Uterus (tissue), 2 donors: ENCODE measurements around the gene PSORS1C1.

Experiments used
- POLR2A ChIP-seq, 2 donors: fragments of 450-650 bp; IDR thresholded peaks; one replicate each; pipeline ENCODE4 v1.6.1; 2016; ENCODE audit warnings: antibody characterized with exemption in 2 of 2, mild to moderate bottlenecking in 1 of 2, moderate library complexity in 1 of 2
- TF ChIP-seq, protein P1 (sequence below), 4 experiments: fragments of 200-600 bp in 2 of 4; fragments of 450-650 bp in 2 of 4; sonication (generic) in 2 of 4; IDR thresholded peaks; one replicate each; pipeline ENCODE4 v1.5.1; 2016 to 2019; ENCODE audit warnings: antibody characterized with exemption in 4 of 4, mild to moderate bottlenecking in 2 of 4, moderate library complexity in 1 of 4

DNA sequence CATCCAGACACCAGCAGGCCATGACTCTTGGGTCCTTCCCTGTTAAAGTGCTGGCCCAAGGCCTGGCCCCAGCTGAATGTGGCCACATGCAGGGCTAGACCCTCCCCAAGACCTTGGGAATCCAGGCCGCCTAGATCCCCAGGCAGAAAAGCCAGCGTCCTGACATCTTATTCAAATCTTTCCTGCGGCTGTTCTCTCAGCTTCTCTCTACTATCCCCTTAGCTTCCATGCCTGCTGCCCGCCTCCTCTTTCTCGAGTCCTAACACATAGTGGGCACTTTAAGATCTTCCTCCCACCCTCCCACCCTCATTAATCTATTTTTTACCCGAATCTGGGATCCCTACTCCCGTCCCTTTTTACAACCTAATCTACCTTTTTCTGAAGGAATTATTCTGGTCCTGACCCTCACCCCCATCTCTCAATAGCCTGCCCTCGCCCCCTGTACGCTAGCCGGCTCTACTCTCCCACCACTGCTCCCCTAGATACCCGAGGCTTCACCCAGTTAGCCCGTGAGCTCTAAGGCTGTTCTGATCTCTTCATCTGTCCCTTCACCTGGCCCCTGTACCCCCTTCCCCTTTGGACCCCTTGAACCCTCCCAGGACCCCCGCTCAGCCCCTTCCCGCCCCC lies 43.0 kb downstream of the PSORS1C1 start, which contains the start of gene CCHCR1:
- TF ChIP-seq, protein P1, sequence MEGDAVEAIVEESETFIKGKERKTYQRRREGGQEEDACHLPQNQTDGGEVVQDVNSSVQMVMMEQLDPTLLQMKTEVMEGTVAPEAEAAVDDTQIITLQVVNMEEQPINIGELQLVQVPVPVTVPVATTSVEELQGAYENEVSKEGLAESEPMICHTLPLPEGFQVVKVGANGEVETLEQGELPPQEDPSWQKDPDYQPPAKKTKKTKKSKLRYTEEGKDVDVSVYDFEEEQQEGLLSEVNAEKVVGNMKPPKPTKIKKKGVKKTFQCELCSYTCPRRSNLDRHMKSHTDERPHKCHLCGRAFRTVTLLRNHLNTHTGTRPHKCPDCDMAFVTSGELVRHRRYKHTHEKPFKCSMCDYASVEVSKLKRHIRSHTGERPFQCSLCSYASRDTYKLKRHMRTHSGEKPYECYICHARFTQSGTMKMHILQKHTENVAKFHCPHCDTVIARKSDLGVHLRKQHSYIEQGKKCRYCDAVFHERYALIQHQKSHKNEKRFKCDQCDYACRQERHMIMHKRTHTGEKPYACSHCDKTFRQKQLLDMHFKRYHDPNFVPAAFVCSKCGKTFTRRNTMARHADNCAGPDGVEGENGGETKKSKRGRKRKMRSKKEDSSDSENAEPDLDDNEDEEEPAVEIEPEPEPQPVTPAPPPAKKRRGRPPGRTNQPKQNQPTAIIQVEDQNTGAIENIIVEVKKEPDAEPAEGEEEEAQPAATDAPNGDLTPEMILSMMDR (IDR thresholded peaks at IDR 0.05), result no peak
- no peak for TF ChIP-seq POLR2A (IDR thresholded peaks at IDR 0.05)
